ENCODE data around the gene PDGFA.

- no peak for TF ChIP-seq YY1 (IDR thresholded peaks at IDR 0.05; ENCODE audit: insufficient read depth, insufficient read length)
- TF ChIP-seq SUZ12 (IDR thresholded peaks at IDR 0.05; ENCODE audit: extremely low read depth, insufficient read depth, insufficient read length), result no peak
Measured at GRCh38 chr7:513521-514166, 6.0 kb downstream of the PDGFA start.

Measured in NT2/D1 (cell line).